Natural killer cell (primary cell): ENCODE measurements around the gene VMP1. TPM values are rescaled to one million over a fixed set of nuclear protein-coding genes. Genes with fewer than 3 reads are reported as not detected.
A peak's percentile ranks its signal among the peaks of the same experiment; 100 is the strongest.

Experiments used
- ATAC-seq, 3 donors: fragments of 150-1000 bp in 2 of 3; fragments of 200-7000 bp in 1 of 3; cut with Tn5 transposase; 1 replicate in 1 of 3; 2 replicates in 2 of 3; pipeline ENCODE4 v1.10.0; 2021; ENCODE audit warnings: mild to moderate bottlenecking in 2 of 3, moderate library complexity in 2 of 3
- DNase-seq, 2 donors: peaks; one replicate each; pipeline versions ENCODE4 v3.0.0 to v3.0.0-alpha.2; 2013 to 2021; ENCODE audit warnings: mixed read lengths in 1 of 2
- H3K27ac ChIP-seq: one replicate; pipeline ENCODE4 v1.5.1; 2013; ENCODE audit warnings: mild to moderate bottlenecking, low read length
- H3K27me3 ChIP-seq: one replicate; pipeline ENCODE4 v1.6.1; 2013; ENCODE audit warnings: low read length; ENCODE audit not compliant: control insufficient read depth, insufficient read depth
- H3K36me3 ChIP-seq: one replicate; pipeline ENCODE4 v1.6.1; 2013; ENCODE audit warnings: low read length; ENCODE audit not compliant: control insufficient read depth, insufficient read depth
- H3K4me1 ChIP-seq: one replicate; pipeline ENCODE4 v1.6.1; 2013; ENCODE audit warnings: low read length; ENCODE audit not compliant: control insufficient read depth, insufficient read depth
- H3K4me3 ChIP-seq: one replicate; pipeline ENCODE4 v1.5.1; 2013; ENCODE audit warnings: low read length
- H3K9me3 ChIP-seq: one replicate; pipeline ENCODE4 v1.6.1; 2013; ENCODE audit warnings: low read length; ENCODE audit not compliant: control insufficient read depth, insufficient read depth
- H3K27ac Mint-ChIP-seq, 2 donors: one replicate each; pipeline ENCODE4 v1.8.0; 2022; ENCODE audit warnings: mild to moderate bottlenecking in 2 of 2, mixed read lengths in 2 of 2, moderate library complexity in 1 of 2
- H3K27me3 Mint-ChIP-seq, 2 donors: one replicate each; pipeline ENCODE4 v1.8.0; 2022; ENCODE audit warnings: low read depth in 2 of 2, mixed read lengths in 2 of 2
- H3K36me3 Mint-ChIP-seq: one replicate; pipeline ENCODE4 v1.8.0; 2022; ENCODE audit warnings: mixed read lengths
- H3K4me1 Mint-ChIP-seq, 2 donors: one replicate each; pipeline ENCODE4 v1.8.0; 2022; ENCODE audit warnings: mixed read lengths in 2 of 2
- H3K4me3 Mint-ChIP-seq: one replicate; pipeline ENCODE4 v1.8.0; 2022; ENCODE audit warnings: mild to moderate bottlenecking, moderate library complexity, mixed read lengths
- H3K9me3 Mint-ChIP-seq, 2 donors: one replicate each; pipeline ENCODE4 v1.8.0; 2022; ENCODE audit warnings: mixed read lengths in 2 of 2
- CTCF ChIP-seq: fragments of 200-600 bp; IDR thresholded peaks from one replicate; pipeline ENCODE4 v1.8.0; 2022; ENCODE audit warnings: antibody characterized with exemption
- WGBS: methylation state at CpG from one replicate; pipeline ENCODE4 v1.1.7; 2013; ENCODE audit warnings: missing lambda C conversion rate; ENCODE audit not compliant: insufficient coverage; 5-methylcytosine and 5-hydroxymethylcytosine counted together
- intact Hi-C: fragments of 100-400 bp; cut with micrococcal nuclease; formaldehyde crosslinking; loops from one replicate; pipeline ENCODE4 v1.14.2; 2022
- total RNA-seq, 4 donors: library from RNA; stranded (reverse); fragments of 120-200 nt in 1 of 4; gene quantifications; one replicate each; pipeline versions ENCODE4 v1.2.3 to v1.2.4, GENCODE V29; 2013 to 2022

The VMP1 gene
- total RNA-seq = 100 to 1,000 TPM; 136 to 175 (median 162) TPM
- total RNA-seq (2013) = 157 TPM

GRCh38 chr17:59707149-59707970 lies at the start of gene VMP1, which contains the start of gene PTRH2:
VMP1 (plus strand) TSS chr17:59707654; CDS start chr17:59731447, 23,793 bp downstream.
PTRH2 (minus strand) TSS chr17:59707430; CDS start chr17:59697978, 9,452 bp downstream.
- H3K36me3 ChIP-seq = no peaks in the 10 kb centered on the region
- H3K4me1 ChIP-seq = peaks cover 20% of the 10 kb centered on the region
- Mint-ChIP-seq H3K9me3 (no peaks in the 10 kb centered on the region), H3K27me3 (no peaks in the 10 kb centered on the region), H3K27ac (peak within 1 kb of the TSS; percentile 99 to 100), H3K4me1 (peaks cover 49 to 52% of the 10 kb centered on the region in 2 donors), H3K4me3 (peak within 1 kb of the TSS; percentile 99), H3K36me3 (no peaks in the 10 kb centered on the region)
- WGBS = under 1% methylated on average over 45 of the region's 45 CpGs
- TF ChIP-seq CTCF = no peak
- intact Hi-C loops = no loop called here
- no peaks in the 10 kb centered on the region for H3K9me3 ChIP-seq
- ATAC-seq (peak; percentile 89 to 98 (median 91)), DNase-seq (peak; percentile 77 to 96)
- H3K27me3 ChIP-seq = no peaks in the 10 kb centered on the region
- H3K4me3 ChIP-seq = peak within 1 kb of the TSS; percentile 82
- peak within 1 kb of the TSS; percentile 89 for H3K27ac ChIP-seq

GRCh38 chr17:59666235-59666634 lies 41.2 kb upstream of the VMP1 start:
- Histone ChIP-seq H3K4me1 (no peaks in the 10 kb centered on the region), H3K36me3 (peaks cover 88% of the 10 kb centered on the region), H3K27ac (no peak overlapping the region), H3K4me3 (no peak overlapping the region), H3K9me3 (no peaks in the 10 kb centered on the region), H3K27me3 (no peaks in the 10 kb centered on the region)
- WGBS = 53% methylated on average over 3 of the region's 5 CpGs
- DNase-seq = no peak
- peak in 1 of 3 donors; percentile 28 for ATAC-seq
- Mint-ChIP-seq H3K27me3 (no peaks in the 10 kb centered on the region), H3K4me1 (peaks cover 0 to 14% of the 10 kb centered on the region in 2 donors), H3K9me3 (no peaks in the 10 kb centered on the region), H3K27ac (no peak overlapping the region), H3K36me3 (peaks cover 15% of the 10 kb centered on the region), H3K4me3 (no peak overlapping the region)
- no peak for TF ChIP-seq CTCF
- intact Hi-C loops = no loop called here

GRCh38 chr17:59668816-59669215 lies 38.6 kb upstream of the VMP1 start:
- 55% methylated on average over 2 of the region's 3 CpGs for WGBS
- no peaks in the 10 kb centered on the region for H3K9me3 ChIP-seq
- no peak overlapping the region for H3K27ac ChIP-seq
- no peaks in the 10 kb centered on the region for H3K27me3 Mint-ChIP-seq
- no peak for ATAC-seq
- no peak for DNase-seq
- H3K4me3 Mint-ChIP-seq = no peak overlapping the region
- peaks cover 17% of the 10 kb centered on the region for H3K36me3 Mint-ChIP-seq
- H3K27ac Mint-ChIP-seq = peak overlapping the region; percentile 41 to 45
- no peaks in the 10 kb centered on the region for H3K27me3 ChIP-seq
- no peaks in the 10 kb centered on the region for H3K4me1 ChIP-seq
- no peaks in the 10 kb centered on the region for H3K9me3 Mint-ChIP-seq
- TF ChIP-seq CTCF = no peak
- no peak overlapping the region for H3K4me3 ChIP-seq
- peaks cover 7 to 26% of the 10 kb centered on the region in 2 donors for H3K4me1 Mint-ChIP-seq
- peaks cover 83% of the 10 kb centered on the region for H3K36me3 ChIP-seq
- intact Hi-C loops = no loop called here
